K562 (cell line): ENCODE data around the gene RAPGEFL1. TPM values are rescaled to one million over a fixed set of nuclear protein-coding genes. Genes with fewer than 3 reads are reported as not detected.

ENCODE experiments used
- BHLHE40 ChIP-seq: IDR thresholded peaks from 2 replicates; pipeline ENCODE4 v1.6.1; 2011; ENCODE audit warnings: low read length, improper control_type of control experiment
- CBX3 ChIP-seq, 2 experiments: IDR thresholded peaks; 1 replicate in 1 of 2; 2 replicates in 1 of 2; pipeline ENCODE4 v1.6.1; 2012; ENCODE audit warnings: inconsistent platforms in 2 of 2, low read length in 2 of 2, borderline replicate concordance in 1 of 2, control low read depth in 1 of 2
- CXXC5 ChIP-seq: fragments of 250-450 bp; sonication (Bioruptor Pico); IDR thresholded peaks from 2 replicates; pipeline ENCODE4 v1.8.0; 2022; ENCODE audit warnings: inconsistent platforms, mild to moderate bottlenecking, moderate library complexity
- FOXJ2 ChIP-seq: fragments of 200-800 bp; sonication (Bioruptor generic); IDR thresholded peaks from 2 replicates; pipeline ENCODE4 v1.6.1; 2016; ENCODE audit warnings: missing genetic modification characterization, missing compliant biosample characterization
- HNRNPLL ChIP-seq: fragments of 200-400 bp; formaldehyde crosslinking; IDR thresholded peaks from 2 replicates; pipeline ENCODE4 v1.6.1; 2017; ENCODE audit warnings: low read length, low read depth, mild to moderate bottlenecking; ENCODE audit not compliant: poor library complexity, severe bottlenecking
- MEIS2 ChIP-seq: fragments of 450-650 bp; IDR thresholded peaks from 2 replicates; pipeline ENCODE4 v1.6.1; 2014; ENCODE audit warnings: mild to moderate bottlenecking; ENCODE audit not compliant: partially characterized antibody
- MTA3 ChIP-seq: fragments of 450-650 bp; formaldehyde crosslinking; IDR thresholded peaks from 2 replicates; pipeline ENCODE4 v1.6.1; 2017; ENCODE audit warnings: mild to moderate bottlenecking, borderline replicate concordance
- PCBP1 ChIP-seq: fragments of 200-400 bp; formaldehyde crosslinking; IDR thresholded peaks from 2 replicates; pipeline ENCODE4 v1.6.1; 2018; ENCODE audit warnings: mild to moderate bottlenecking, low read depth, low read length; ENCODE audit not compliant: poor library complexity, severe bottlenecking
- PHF8 ChIP-seq: fragments of 200-600 bp; sonication (generic); IDR thresholded peaks from 2 replicates; pipeline ENCODE4 v1.6.1; 2012; ENCODE audit warnings: mixed run types, mild to moderate bottlenecking, inconsistent platforms, low read length, moderate library complexity, borderline replicate concordance
- SUPT5H ChIP-seq: fragments of 450-650 bp; IDR thresholded peaks from 2 replicates; pipeline ENCODE4 v1.6.1; 2016
- TAF1 ChIP-seq: IDR thresholded peaks from 2 replicates; pipeline ENCODE4 v1.6.1; 2011; ENCODE audit warnings: mild to moderate bottlenecking, low read length, moderate library complexity; ENCODE audit not compliant: insufficient read depth, control insufficient read depth, severe bottlenecking; ENCODE audit errors: extremely low read depth
- TBP ChIP-seq: optimal IDR thresholded peaks from 2 replicates; pipeline ENCODE3; 2011; ENCODE audit warnings: low read depth, low read length, improper control_type of control experiment
- ZNF12 ChIP-seq: sonication (generic); formaldehyde crosslinking; IDR thresholded peaks from 2 replicates; pipeline ENCODE4 v1.4.0; 2020; ENCODE audit warnings: mild to moderate bottlenecking, missing genetic modification reagents
- ZNF184 ChIP-seq: sonication (generic); formaldehyde crosslinking; IDR thresholded peaks from 2 replicates; pipeline ENCODE4 v1.5.0; 2020; ENCODE audit warnings: missing genetic modification reagents
- ZNF197 ChIP-seq: fragments of 200-800 bp; sonication (Bioruptor generic); IDR thresholded peaks from 2 replicates; pipeline ENCODE4 v1.6.1; 2016; ENCODE audit warnings: low read depth, missing genetic modification characterization, missing compliant biosample characterization
- ZNF239 ChIP-seq: fragments of 250-450 bp; sonication (Bioruptor Pico); IDR thresholded peaks from 2 replicates; pipeline ENCODE4 v1.4.0; 2020; ENCODE audit warnings: mild to moderate bottlenecking
- ZNF57 ChIP-seq: fragments of 450-650 bp; formaldehyde crosslinking; IDR thresholded peaks from 2 replicates; pipeline ENCODE4 v1.4.0; 2020; ENCODE audit warnings: mild to moderate bottlenecking, moderate library complexity
- polyA plus RNA-seq, 8 experiments: library from polyadenylated mRNA; depleted of rRNA in 4 of 8; stranded (reverse) in 5 of 8; unstranded in 3 of 8; fragments of >200 nt; fragmentation: Nextera tagmentation in 2 of 8; fragmentation: Illumina TruSeq in 1 of 8; extraction: Ambion mirVana in 2 of 8; extraction: Trizol in 1 of 8; gene quantifications; 2 replicates each; pipeline versions ENCODE4 v1.2.1 to v1.2.3, GENCODE V29; 2011 to 2014; ENCODE audit warnings: inconsistent platforms in 1 of 8, missing spikeins in 1 of 8
- total RNA-seq, 7 experiments: library from RNA; depleted of rRNA in 6 of 7; stranded (reverse); fragments of >200 nt in 6 of 7; fragmentation: Illumina TruSeq in 2 of 7; extraction: Trizol in 2 of 7; gene quantifications; 2 replicates each; pipeline versions ENCODE4 v1.2.1 to v1.2.3, GENCODE V29; 2011 to 2021; ENCODE audit warnings: low replicate concordance in 1 of 7
- TF ChIP-seq, protein P1 (sequence below): sonication (generic); formaldehyde crosslinking; IDR thresholded peaks from 2 replicates; pipeline ENCODE4 v1.9.0; 2022; ENCODE audit warnings: mild to moderate bottlenecking, missing genetic modification reagents
- TF ChIP-seq, protein P2 (sequence below): fragments of 450-650 bp; IDR thresholded peaks from 2 replicates; pipeline ENCODE4 v1.6.1; 2017; ENCODE audit warnings: mild to moderate bottlenecking, moderate library complexity
- TF ChIP-seq, protein P3 (sequence below): fragments of 250-450 bp; sonication (Bioruptor Pico); IDR thresholded peaks from 2 replicates; pipeline ENCODE4 v1.5.0; 2021
- TF ChIP-seq, protein P4 (sequence below), 2 experiments: fragments of 200-800 bp in 1 of 2; sonication (Bioruptor generic) in 1 of 2; sonication (generic) in 1 of 2; formaldehyde crosslinking in 1 of 2; IDR thresholded peaks in 1 of 2; conservative IDR thresholded peaks in 1 of 2; 2 replicates each; pipeline versions ENCODE4 v1.5.0 to v1.6.1; 2016 to 2020; ENCODE audit warnings: missing compliant biosample characterization in 1 of 2, missing genetic modification characterization in 1 of 2, missing genetic modification reagents in 1 of 2

The RAPGEFL1 gene
- total and polyA plus RNA-seq, 9 of the 15 experiments (the other 6 are each of a cell fraction or from before 2014, with no cell fraction given): 0.18 to 4.1 (median 2.1) TPM

DNA sequence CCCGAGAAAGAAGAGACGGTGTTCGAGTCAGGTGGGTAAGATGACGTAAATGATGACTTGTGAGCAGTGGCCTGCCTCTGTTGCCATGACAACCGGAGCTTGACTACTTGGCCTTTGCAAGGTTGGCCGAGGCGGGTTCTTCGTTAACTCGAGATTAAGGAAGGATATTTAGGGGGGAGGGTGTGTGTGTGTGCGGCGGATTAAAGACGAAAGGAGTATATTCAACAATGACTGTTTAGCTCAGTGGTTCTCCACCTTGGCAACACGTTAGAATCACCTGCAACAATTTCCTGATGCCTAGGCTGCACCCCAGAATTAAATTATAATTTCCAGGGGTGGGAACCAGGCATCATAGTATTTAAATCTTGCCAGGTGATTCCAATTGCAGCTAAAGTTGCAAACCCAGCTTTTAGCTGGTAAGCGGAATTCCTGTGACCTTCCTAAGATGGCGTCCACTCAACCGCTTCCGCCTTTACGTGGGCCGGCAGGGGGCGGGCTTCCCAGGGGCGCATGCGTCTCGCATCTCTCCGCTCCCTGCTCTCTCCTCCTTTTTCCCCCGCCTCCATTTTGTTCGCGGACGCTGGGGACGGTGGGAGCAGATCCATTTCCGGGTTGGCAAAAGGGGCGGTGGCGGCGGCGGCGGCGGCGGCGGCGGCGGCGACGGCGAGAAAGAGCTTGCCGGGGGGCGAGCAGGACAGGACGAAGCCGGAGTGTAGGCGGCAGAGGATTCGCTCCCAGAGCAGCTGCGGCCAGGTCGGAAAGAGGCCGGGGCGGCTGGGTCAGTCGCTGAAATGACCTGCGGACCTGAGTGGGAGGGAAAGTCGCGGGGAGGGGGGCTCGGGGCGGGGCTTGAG, 41.7 kb downstream of the RAPGEFL1 start, which contains the start of gene WIPF2 (continued):
- TF ChIP-seq, protein P1, sequence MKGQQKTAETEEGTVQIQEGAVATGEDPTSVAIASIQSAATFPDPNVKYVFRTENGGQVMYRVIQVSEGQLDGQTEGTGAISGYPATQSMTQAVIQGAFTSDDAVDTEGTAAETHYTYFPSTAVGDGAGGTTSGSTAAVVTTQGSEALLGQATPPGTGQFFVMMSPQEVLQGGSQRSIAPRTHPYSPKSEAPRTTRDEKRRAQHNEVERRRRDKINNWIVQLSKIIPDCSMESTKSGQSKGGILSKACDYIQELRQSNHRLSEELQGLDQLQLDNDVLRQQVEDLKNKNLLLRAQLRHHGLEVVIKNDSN: 0 out of 2 replicates have a peak, but pooled peaks have one; percentile 9
- TF ChIP-seq MEIS2 (peak; percentile 73), TAF1 (peak; percentile 73), ZNF57 (CRISPR knock-in tag) (no peak), ZNF197 (CRISPR knock-in tag) (peak; percentile 77; the same call in 1 of the 2 replicates), SUPT5H (peak; percentile 86), ZNF12 (CRISPR knock-in tag) (no peak), CBX3 (IDR thresholded peaks at IDR 0.05; ENCODE audit: borderline replicate concordance in 1 of 2, low read length in 2 of 2) (peak in 1 of 2 experiments; percentile 44; a peak in 1 of 3 replicates), TBP (no peak), PHF8 (peak; percentile 68; the same call in 1 of the 2 replicates), ZNF184 (no peak), FOXJ2 (tag) (peak; percentile 86), BHLHE40 (0 out of 2 replicates have a peak, but pooled peaks have one; percentile 4), MTA3 (0 out of 2 replicates have a peak, but pooled peaks have one; percentile 68), HNRNPLL (peak; percentile 47), CXXC5 (CRISPR knock-in tag) (peak; percentile 75), PCBP1 (peak; percentile 80), ZNF239 (CRISPR knock-in tag) (no peak)
- TF ChIP-seq, protein P2, sequence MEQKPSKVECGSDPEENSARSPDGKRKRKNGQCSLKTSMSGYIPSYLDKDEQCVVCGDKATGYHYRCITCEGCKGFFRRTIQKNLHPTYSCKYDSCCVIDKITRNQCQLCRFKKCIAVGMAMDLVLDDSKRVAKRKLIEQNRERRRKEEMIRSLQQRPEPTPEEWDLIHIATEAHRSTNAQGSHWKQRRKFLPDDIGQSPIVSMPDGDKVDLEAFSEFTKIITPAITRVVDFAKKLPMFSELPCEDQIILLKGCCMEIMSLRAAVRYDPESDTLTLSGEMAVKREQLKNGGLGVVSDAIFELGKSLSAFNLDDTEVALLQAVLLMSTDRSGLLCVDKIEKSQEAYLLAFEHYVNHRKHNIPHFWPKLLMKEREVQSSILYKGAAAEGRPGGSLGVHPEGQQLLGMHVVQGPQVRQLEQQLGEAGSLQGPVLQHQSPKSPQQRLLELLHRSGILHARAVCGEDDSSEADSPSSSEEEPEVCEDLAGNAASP: no peak
- TF ChIP-seq, protein P3, sequence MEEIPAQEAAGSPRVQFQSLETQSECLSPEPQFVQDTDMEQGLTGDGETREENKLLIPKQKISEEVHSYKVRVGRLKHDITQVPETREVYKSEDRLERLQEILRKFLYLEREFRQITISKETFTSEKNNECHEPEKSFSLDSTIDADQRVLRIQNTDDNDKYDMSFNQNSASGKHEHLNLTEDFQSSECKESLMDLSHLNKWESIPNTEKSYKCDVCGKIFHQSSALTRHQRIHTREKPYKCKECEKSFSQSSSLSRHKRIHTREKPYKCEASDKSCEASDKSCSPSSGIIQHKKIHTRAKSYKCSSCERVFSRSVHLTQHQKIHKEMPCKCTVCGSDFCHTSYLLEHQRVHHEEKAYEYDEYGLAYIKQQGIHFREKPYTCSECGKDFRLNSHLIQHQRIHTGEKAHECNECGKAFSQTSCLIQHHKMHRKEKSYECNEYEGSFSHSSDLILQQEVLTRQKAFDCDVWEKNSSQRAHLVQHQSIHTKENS: no peak
- TF ChIP-seq, protein P4, sequence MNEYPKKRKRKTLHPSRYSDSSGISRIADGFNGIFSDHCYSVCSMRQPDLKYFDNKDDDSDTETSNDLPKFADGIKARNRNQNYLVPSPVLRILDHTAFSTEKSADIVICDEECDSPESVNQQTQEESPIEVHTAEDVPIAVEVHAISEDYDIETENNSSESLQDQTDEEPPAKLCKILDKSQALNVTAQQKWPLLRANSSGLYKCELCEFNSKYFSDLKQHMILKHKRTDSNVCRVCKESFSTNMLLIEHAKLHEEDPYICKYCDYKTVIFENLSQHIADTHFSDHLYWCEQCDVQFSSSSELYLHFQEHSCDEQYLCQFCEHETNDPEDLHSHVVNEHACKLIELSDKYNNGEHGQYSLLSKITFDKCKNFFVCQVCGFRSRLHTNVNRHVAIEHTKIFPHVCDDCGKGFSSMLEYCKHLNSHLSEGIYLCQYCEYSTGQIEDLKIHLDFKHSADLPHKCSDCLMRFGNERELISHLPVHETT (CRISPR knock-in tag; conservative IDR thresholded peaks at IDR 0.05 in 1 of 2, IDR thresholded peaks at IDR 0.05 in 1 of 2): peak in 1 of 2 experiments; percentile 89; a peak in 2 of 4 replicates
